HG02870 (cell line): ENCODE results near the gene CPT1A.

Experiments used
- ATAC-seq: cut with Tn5 transposase; IDR thresholded peaks from one replicate; pipeline ENCODE4 v1.9.1; 2021; ENCODE audit warnings: mild to moderate bottlenecking, moderate library complexity; ENCODE audit not compliant: unreplicated experiment

CPT1A gene

DNA sequence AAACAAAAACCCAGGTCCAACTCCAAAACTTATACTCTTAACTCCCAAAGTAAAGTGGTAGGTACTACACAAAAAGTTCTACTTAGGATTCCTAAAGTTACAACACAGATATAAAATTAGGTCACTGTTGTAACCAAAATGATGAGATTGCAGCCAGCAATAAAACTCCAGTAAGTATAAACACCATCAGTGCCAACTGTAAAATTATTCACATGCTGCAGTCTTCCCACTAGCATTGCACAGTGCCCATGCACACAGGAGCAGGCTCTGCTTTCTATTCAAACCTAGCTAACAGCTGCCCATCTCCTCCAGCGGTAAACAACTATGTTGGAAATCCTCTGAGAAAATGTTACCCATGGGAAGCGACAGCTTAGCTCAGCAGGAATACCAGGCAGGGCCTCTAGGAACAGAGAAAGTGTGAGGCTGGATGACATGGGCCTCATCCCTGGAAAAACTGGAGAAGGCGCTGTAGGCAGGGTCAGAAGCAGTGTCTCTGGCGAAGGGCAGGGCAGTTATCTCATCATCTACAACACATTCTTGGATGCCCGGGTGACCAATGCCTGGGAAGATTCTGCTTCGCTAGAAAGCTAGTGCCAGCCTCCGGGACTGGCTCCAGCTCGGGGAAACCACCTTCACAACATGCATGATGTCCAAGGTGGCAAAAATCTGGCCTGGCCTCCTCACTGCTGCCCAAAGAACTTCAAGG lies 9.1 kb downstream of the CPT1A start:
- no peak for ATAC-seq

DNA sequence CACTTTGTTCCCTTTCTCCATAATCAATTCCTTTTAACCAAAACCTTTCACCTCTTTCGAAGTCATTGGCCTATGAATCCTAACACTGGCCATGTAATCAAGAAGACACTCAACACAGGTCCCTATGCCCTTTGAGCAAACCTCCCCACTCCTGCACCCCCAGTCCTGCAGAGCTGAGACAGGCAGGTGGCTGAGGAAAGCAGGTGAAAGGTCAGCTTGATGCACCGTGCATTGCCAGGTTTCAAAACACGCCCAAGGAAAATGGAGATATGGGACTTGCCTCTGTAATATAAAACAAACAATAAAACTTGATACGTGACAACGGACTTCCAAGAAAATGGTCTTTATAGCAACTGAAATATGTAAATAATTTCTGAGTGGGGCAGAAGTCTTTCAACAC lies 10.6 kb downstream of the CPT1A start:
- ATAC-seq = no peak

DNA sequence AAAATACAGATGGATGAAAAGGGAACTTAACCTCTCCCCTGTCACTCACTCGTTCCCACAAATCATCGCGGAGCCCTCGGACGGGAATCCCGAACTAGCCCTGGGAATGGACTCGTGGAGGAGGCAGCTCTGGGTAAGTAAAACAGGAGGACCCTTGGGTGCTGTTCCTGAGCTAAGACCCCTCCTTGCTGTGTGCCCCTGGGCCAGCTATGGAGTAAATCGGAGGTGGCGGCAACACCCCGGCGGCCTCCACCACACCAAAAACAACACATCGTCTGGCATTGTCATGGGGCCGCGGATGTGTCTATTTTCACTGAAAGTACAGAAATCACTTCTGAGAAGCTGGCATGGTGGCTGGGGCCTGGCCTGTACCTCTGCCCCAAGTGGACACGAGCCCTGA lies 12.1 kb downstream of the CPT1A start:
- no peak for ATAC-seq

DNA sequence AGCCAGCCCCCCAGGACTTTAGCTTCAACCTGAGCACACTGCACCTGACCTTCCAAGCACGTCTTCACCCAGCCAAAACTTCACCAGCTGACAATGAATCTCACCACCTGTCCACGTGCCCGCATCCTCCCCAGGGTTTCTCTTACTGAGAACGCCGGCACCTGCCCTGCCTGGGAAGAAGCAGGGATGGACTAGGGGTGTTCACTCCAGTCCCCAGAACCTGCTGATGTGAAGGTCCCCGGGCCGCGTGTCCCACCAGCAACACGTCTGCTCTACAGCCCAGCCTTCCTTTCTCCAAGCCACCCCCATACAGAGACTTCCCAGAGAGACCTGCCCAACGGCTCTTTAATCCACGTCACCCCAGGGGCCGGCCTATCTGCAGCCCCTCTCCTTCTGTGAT lies 12.8 kb downstream of the CPT1A start:
- no peak for ATAC-seq

DNA sequence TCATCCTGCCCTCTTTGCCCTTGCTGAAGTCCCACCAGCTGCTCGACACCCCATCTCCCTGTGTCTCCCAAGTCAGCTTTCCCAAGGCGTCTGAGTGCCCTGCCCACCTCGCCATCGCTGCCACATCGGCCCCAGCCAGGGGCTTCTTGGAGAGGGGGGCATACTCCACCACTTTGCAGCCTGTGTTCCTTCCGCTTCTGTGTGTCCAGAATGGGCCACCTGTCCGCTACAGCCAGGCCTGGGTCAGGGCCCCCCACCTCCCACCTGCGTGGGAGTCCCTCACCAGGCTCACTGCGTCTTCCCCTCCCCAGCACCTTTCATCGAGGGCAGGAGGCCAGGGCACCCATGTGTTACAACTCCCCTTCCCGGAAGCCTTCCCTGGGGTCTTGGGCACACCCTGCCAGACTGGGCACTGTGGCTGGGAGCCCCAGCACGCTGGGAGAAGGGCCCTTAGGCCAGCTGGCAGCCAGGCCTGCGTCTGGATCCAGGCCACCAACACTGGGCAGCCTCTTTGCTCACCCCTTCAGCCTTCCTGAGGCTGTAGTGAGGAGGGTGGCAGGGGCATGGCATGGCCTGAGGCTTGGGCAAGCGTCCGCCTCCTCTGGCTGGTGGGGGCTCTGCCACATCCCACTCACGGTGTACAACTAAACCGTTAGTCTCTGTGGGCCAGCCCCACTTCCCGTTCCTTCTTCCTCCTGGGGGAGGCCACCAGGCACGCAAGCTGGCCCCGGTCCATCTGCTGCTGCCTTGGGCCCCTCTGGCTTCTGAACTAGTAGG lies 13.4 kb downstream of the CPT1A start:
- ATAC-seq = no peak

DNA sequence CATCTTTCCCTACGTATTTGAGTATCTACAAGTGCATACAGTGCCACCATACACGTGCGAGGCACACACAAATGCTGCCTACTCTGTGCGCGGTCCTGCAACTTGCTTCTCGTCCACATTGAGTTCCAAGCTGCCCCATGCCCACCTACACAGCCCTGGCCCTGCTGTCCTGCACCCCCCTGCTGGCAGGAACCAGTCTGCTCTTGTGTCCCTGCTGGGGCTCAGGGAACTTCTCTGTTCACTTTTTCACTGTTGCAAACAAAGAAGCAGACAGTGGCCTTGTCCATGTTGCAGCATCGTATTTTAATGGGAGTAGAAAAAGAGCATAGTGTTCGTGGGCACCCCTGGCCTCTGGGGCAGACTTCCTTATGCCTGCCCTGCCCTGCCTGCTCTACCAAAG lies 14.0 kb downstream of the CPT1A start:
- no peak for ATAC-seq

DNA sequence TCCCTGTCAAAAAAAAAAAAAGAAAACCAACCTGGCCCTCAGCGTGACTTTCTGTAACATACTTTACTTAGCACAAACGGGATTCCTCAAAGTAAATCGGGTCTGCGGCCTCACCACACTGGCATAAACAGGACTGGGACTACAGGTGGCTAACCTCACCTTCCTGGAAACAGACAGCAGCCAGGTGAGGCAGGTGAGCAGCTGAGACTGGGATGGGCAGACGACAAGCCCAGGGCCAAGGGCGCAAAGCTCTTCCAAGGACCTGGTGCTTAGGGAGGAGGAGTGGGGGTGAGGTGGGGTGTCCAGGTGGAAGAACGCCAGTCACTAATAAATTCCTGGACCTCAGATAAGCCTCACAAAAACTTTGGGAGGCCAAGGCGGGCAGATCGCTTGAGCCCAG lies 15.0 kb downstream of the CPT1A start:
- ATAC-seq = no peak

DNA sequence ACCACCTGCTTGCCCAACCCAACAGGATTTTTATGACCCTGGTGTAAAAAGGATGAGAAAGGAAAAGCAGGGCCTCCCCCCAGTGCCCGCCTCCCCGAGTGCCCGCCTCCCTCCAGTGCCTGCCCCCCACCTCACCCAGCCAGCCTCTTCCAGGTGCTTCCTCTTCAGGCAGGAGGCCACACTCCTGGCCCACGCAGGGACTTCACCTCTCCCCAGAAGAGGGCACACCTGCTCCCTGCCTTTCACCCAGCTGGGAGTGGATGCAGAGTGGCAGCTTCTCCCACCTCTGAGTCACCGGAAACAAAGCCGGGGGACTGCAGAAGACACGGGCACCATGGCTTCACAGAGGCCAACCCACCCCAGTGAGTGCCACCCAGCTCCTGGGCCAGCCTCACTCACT lies 16.1 kb downstream of the CPT1A start:
- no peak for ATAC-seq

DNA sequence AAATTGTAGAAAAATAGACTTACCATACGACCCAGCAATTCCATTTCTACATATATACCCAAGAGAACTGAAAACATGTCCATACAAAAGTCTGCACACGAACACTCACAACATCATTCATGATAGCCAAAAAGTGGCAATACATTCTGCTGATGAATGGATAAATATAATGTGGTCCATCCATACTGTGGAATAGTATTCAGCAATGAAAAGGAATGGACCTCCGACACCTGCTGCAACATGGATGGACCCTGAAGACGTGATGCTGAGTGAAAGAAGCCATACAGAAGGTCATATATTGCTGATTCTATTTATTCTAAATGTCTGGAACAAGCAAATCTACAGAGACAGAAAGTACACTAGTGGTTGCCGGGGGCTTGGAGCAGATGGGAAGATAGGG lies 19.2 kb downstream of the CPT1A start:
- no peak for ATAC-seq

DNA sequence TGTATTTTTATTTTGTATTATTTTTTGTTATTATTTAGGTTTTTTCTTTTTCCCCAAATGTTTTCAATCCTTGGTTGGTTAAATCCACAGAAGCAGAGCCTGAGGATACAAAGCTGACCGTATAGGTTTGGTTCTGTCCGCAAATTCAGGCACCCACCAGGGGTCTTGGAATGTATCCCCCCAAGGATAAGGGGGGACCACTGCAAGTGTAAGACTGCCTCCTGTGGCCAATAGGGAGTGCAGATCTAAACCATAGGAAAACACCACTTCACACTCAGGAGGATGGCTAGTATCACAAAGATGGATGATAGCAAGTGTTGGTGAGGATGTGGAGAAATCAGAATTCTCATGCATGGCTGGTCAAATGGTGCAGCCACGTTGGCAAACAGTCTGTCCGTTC lies 20.0 kb downstream of the CPT1A start:
- ATAC-seq = no peak

DNA sequence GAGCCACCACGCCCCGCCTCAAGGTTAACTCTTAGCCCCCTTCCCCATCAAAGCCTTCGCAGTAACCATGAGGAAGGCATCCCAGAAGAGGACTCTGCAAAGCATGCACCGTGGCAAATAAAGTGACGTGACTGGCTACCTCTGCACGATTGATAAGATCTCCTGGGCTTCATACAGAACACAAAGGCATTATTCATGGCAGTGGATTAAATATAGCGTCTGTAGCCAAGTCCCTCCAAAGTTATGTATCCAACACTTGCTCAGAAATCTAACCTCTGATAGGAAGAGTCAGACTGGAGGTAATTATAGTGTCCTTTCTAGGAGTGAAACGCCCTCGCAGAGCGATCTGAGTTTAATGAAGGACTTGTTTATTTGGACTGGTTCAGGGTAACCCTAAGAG lies 22.4 kb downstream of the CPT1A start:
- ATAC-seq = no peak

DNA sequence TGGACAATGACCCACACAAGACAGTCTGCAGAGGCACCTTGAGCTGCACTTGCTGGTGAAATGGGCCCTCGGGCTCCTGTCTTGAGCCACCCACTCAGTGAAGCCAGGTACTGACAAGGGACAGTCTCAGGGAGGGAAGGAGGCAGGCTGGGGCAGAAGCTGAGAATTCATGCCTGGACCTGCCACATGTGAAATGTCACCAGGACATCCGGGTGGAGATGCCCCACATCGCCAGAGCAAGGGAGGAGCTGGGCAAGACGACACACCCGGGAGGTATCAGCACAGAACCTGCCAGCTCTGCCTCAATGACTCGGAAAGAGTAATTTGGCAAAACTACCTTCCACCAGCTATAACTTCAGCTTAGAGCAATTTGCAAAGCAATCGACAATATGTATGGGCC lies 23.5 kb downstream of the CPT1A start:
- ATAC-seq = no peak

DNA sequence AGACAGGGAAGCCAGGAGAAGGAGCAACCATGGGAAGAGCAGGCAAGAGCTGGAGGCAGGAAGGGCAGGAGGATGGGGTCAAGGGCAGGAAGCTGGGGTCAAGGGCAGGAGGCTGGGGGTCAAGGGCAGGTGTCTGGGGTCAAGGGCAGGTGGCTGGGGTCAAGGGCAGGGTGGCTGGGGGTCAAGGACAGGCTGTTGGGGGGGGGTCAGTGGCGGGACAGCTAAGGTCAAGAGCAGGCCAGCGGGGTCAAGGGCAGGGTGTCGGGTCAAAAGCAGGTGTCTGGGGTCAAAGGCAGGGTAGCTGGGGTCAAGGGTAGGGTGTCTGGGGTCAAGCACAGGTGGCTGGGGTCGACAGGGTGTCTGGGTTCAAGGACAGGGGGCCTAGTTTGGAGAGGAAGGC lies 24.2 kb downstream of the CPT1A start:
- ATAC-seq = no peak

DNA sequence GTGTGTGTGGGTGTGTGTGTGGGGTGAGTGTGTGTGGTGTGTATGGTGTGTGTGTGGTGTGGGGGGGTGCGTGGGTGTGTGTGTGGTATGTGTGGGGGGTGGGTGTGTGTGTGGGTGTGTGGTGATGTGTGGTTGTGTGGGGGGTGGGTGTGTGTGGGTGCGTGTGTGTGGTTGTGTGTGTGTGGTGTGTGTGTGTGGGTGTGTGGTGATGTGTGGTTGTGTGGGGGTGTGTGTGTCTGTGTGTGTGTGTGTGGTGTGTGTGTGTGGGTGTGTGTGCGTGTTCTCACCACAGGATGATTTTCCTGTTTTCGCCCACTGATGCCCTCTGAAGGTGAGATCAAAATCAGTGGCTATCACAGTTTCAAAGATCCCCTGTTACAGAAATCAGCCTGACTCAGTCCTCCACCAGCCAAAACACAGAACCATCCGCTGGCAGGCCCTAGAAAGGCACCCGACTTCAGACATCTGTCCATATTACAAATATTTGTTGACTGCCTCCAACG lies 24.7 kb downstream of the CPT1A start:
- no peak for ATAC-seq

DNA sequence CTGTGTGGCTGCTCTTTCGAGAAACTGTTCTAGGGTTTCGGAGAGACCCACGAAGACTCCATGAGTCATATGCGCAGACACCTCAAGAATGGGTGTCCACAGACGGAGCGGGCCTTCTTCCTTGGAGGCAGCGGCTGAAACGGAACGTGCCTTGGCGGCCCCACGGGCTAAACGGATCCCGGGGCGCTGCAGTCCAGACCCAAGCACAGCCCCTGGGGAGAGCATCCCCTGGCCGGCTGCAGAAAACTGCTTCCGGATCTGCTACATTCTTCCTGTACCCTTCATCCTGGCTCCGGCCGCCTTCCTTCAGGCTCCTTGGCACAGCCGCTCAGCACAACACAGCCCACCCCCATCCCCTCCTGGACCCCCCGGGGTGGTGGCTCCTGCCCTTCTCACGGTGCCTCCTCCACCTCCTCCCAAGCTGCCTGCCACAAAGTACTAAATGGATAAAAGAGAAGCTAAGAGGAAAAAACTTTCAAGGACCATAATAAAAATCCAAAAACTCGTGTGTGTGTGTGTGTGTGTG lies 25.4 kb downstream of the CPT1A start:
- no peak for ATAC-seq

DNA sequence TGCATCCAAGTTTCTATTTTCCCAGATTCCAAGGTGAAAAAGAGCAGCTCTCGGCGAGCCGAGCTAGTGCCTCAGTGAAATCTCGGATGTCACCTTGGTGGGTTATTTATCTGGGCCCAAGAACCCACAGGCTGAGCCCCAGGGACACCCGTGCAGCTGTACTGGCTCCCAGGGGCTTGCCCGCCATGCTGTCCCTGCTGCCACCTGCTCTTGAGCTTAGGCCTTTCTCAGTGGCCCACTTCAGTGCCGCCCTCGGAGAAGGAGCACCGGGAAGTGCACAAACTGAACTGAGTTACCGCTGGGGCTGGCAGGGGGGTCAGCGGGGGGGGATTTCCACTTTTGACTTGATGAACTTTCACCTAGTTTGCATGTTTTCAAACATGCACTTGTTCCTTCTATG lies 27.9 kb downstream of the CPT1A start:
- ATAC-seq = no peak

DNA sequence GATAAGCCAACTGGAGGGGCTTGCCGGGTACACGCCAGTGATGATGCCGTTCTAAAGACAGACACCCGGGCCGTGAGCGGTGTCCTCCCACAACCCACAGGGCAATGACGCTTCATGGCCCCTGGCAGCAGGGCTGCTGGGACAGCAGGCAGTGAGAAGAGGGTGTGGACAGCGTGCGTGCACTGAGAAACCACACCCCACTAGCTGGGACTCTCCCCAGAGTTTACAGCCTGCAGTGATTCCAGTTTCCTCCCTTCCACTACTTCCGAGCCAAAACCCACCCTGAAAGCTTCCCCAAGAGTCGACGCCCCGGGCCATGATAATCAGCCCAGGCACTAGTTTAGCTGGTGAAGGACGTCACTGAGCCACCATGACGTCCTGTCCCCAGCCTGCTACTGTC lies 29.2 kb downstream of the CPT1A start:
- no peak for ATAC-seq

DNA sequence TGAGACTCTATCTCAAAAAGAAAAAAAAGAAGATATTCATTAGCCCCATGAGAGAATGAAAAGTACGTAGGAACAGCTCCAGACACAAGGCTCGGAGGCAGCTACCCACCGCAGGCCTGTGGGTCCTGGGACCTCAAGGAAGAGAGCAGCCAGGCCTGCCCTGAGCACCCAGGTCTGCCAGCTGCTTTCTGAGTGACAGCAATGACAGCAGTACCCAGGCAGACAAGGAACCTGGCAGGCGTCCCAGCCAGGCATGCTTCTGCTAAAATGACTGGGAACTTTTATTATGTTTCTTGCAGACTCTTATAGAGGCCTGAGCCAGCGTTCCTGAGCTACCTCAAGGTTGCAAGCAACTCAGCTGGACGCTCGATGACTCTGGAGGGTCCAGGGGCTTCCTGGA lies 31.6 kb downstream of the CPT1A start:
- no peak for ATAC-seq

DNA sequence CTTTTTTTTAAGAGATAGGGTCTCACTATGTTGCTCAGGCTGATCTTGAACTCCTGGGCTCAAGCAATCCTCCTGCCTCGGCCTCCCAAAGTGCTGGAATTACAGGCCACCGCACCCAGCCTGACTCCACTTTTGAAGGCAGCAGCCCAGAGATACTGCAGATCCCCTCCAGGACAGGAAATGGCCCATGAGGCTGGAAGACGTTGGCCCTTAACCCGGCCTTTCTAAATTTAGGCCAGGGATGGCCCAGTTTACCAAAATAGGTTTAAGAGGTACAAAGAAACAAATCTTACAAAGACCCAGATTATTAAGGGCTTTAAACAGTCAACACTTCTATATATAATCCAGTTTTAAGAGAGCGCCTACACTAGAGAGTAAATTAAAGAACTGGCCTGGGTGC lies 32.2 kb downstream of the CPT1A start:
- no peak for ATAC-seq

DNA sequence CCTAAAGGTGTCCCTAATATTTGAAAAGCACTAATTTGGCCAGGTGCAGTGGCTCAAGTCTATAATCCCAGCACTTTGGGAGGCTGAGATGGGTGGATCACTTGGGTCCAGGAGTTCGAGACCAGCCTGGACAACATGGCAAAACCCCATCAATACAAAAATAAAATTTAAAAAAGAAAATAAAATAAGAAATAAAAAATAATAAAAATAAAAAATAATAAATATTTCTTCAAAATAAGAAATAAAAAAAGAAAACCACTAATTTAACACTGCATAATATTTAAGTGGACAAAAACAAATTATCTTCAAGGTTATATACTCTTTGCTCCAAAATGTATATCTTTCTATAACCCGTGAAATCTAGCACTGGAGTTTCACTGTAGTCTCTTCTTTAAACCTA lies 32.9 kb downstream of the CPT1A start:
- no peak for ATAC-seq

DNA sequence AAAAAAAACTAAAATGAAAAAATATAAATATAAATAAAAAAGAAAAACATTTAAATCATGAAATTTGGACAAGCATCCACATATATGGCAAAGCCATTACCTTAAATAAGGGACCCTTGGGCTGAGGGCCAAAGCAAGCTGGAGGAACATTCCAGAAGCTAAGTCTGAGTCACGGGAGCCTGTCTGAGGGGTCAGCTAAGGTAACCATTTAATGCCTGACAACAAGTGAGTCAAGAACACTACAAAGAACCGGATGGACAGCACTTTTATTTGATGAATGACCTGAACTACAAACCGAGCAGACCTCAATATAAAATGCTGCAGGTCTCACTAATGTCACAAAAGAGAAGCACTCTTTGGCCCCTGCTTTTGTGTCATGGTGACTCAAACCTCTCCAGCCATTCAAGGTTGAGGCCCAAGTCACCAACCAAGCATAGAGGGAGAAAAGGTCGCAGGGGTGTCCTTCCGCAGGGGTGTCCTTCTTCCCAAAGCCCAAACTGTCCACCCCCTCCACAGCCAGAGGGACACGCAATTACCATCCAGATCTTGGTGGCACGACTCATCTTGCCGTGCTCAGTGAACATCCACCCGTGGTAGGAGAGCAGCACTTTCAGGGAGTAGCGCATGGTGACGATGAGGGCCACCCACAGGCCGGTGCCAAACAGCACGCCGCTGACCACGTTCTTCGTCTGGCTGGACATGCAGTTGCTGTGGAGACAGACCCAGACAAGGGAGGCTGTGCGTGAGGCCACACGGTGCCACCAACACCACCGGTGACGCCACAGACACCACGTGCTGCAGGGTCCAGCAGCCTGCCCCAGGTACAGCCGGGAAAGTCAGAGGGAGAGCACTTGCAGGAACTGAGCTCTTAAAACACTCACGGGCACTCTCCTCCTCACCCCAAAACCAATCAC lies 34.5 kb downstream of the CPT1A start:
- no peak for ATAC-seq
